Neutrophil (primary cell): ENCODE data around the gene DYNC1I1.

Experiments used
- H3K27ac ChIP-seq: fragments of 200-600 bp; sonication (generic); 2 replicates; pipeline ENCODE4 v1.5.1; 2016; ENCODE audit warnings: mild to moderate bottlenecking, moderate library complexity
- H3K27me3 ChIP-seq: fragments of 200-600 bp; sonication (generic); 2 replicates; pipeline ENCODE4 v1.6.0; 2016; ENCODE audit warnings: mild to moderate bottlenecking
- H3K36me3 ChIP-seq: fragments of 200-600 bp; sonication (generic); 2 replicates; pipeline ENCODE4 v1.5.1; 2017
- H3K4me1 ChIP-seq, 2 experiments: fragments of 200-600 bp in 1 of 2; sonication (generic) in 1 of 2; 1 replicate in 1 of 2; 2 replicates in 1 of 2; pipeline versions ENCODE4 v1.5.1 to v1.6.1; 2013 to 2016; ENCODE audit warnings: low read depth in 1 of 2, low read length in 1 of 2, mild to moderate bottlenecking in 1 of 2, moderate library complexity in 1 of 2; ENCODE audit not compliant: control insufficient read depth in 1 of 2, insufficient read depth in 1 of 2
- H3K4me3 ChIP-seq, 2 experiments: fragments of 200-600 bp in 1 of 2; sonication (generic) in 1 of 2; 1 replicate in 1 of 2; 2 replicates in 1 of 2; pipeline ENCODE4 v1.5.1; 2013 to 2016; ENCODE audit warnings: low read depth in 1 of 2, low read length in 1 of 2, mild to moderate bottlenecking in 1 of 2, moderate library complexity in 1 of 2
- H3K9me3 ChIP-seq: fragments of 200-600 bp; sonication (generic); 2 replicates; pipeline ENCODE4 v1.5.1; 2016
- TF ChIP-seq, protein P1 (sequence below): fragments of 200-600 bp; sonication (generic); IDR thresholded peaks from 2 replicates; pipeline ENCODE4 v1.5.1; 2016; ENCODE audit warnings: antibody characterized with exemption

DYNC1I1 gene

DNA sequence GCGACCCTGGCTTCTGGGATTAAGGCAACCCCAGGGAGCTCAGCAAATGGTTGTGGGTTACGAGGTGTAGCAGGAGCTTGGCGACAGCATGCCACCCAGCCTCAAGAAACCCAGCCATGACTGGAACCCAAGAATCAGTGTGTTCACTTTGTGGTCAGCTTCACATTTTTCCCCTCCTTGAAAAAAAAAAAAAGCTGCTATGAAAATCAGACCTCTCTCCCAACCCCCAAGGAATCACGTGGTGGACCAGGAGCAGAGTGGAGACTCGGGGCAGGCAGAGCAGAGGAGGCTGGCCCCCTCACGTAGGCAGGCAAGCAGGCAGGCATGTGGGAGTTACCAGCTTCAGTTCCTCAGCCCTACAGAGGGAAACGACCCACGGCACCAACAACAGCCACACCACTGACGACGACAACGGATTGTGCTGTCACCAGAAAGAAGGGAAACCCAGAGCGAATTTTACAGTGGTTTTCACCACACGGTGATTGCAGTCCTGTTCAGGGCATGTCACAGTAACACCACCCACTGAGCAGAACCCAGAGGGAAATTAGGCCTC is 346.2 kb downstream of the DYNC1I1 start:
- Histone ChIP-seq H3K27me3 (no peaks in the 10 kb centered on the region), H3K36me3 (peaks cover 28% of the 10 kb centered on the region), H3K4me1 (peaks cover 0 to 4% of the 10 kb centered on the region in 2 experiments), H3K27ac (no peak overlapping the region), H3K9me3 (no peaks in the 10 kb centered on the region), H3K4me3 (no peak overlapping the region)
- TF ChIP-seq, protein P1, sequence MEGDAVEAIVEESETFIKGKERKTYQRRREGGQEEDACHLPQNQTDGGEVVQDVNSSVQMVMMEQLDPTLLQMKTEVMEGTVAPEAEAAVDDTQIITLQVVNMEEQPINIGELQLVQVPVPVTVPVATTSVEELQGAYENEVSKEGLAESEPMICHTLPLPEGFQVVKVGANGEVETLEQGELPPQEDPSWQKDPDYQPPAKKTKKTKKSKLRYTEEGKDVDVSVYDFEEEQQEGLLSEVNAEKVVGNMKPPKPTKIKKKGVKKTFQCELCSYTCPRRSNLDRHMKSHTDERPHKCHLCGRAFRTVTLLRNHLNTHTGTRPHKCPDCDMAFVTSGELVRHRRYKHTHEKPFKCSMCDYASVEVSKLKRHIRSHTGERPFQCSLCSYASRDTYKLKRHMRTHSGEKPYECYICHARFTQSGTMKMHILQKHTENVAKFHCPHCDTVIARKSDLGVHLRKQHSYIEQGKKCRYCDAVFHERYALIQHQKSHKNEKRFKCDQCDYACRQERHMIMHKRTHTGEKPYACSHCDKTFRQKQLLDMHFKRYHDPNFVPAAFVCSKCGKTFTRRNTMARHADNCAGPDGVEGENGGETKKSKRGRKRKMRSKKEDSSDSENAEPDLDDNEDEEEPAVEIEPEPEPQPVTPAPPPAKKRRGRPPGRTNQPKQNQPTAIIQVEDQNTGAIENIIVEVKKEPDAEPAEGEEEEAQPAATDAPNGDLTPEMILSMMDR, result no peak

DNA sequence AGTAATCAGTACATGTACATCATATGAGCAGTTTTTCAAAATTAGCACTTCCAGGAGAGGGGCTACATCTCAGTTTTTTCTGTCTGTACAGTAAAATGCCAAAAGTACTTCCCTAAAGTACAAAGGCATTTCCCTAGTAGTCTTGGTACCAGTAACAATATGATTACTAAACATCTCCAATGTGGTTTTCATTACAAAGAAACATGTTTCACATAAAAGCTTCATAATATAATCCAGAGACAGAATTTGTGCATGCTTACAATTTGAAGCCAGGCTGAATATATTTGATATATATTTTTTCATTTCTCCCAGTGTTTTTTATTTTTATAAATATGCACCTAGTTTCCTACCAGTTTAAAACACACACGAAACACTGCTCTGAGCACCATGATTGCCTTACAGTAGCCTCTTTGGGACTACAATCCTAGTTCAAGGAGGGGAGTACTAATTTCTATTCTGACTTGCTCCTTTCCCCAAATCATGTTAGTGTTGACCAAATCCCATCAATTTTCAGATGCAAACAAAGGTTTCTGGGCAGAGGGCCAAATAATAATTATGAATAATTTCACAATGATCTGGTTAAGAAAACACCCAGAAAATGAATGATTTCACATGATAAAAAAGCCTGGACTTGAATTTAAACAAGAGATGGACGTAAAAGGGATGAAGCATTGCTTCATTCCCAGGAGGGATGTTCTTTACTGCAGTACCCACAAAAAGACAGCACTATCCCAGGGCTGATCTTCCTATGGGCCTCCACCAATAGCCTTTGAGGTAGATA is 348.3 kb downstream of the DYNC1I1 start:
- peaks cover 0 to 4% of the 10 kb centered on the region in 2 experiments for H3K4me1 ChIP-seq
- peaks cover 28% of the 10 kb centered on the region for H3K36me3 ChIP-seq
- no peaks in the 10 kb centered on the region for H3K9me3 ChIP-seq
- TF ChIP-seq, protein P1, result no peak
- no peak overlapping the region for H3K4me3 ChIP-seq
- no peak overlapping the region for H3K27ac ChIP-seq
- no peaks in the 10 kb centered on the region for H3K27me3 ChIP-seq

DNA sequence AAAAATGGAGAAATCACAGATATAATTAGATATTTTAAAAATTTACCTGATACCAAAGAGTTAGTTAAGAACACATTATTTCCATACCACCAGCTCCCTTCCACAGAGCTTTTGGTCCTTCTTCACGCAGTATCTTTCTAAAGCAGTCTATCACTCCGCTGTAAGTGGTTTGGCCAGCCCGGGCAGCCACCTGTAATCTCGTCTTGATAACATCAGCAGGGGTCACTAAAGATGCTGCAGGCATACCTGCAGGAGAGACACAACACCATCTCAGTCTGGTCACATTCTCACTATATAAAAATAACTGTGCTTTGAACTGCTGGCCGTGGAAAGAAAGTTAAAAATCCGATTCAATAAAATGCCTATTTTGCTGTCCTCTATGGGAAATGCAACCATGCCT is 349.4 kb downstream of the DYNC1I1 start:
- Histone ChIP-seq H3K9me3 (no peaks in the 10 kb centered on the region), H3K36me3 (peaks cover 28% of the 10 kb centered on the region), H3K27me3 (no peaks in the 10 kb centered on the region), H3K27ac (no peak overlapping the region), H3K4me1 (peaks cover 0 to 4% of the 10 kb centered on the region in 2 experiments), H3K4me3 (no peak overlapping the region)
- TF ChIP-seq, protein P1, result no peak

DNA sequence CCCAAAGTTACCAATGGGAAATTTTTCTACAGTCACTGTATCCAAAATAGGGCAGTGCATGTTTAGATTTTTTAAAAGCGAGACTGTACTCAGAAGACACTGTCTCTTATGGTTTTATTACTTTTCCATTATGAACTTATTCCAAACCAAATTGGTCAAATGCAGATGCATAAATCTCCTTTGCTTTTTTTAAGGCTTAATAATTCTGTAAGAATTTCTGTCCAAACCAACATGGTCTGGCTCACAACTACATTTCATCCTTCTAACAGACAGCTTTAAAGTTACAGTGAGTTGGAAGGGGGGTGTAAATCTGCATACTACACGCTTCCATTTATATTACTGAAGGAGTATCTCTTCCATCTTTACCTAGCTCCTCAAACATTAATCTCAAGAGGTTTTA is 350.4 kb downstream of the DYNC1I1 start:
- Histone ChIP-seq H3K4me1 (peaks cover 0 to 4% of the 10 kb centered on the region in 2 experiments), H3K27me3 (no peaks in the 10 kb centered on the region), H3K36me3 (peaks cover 28% of the 10 kb centered on the region)

DNA sequence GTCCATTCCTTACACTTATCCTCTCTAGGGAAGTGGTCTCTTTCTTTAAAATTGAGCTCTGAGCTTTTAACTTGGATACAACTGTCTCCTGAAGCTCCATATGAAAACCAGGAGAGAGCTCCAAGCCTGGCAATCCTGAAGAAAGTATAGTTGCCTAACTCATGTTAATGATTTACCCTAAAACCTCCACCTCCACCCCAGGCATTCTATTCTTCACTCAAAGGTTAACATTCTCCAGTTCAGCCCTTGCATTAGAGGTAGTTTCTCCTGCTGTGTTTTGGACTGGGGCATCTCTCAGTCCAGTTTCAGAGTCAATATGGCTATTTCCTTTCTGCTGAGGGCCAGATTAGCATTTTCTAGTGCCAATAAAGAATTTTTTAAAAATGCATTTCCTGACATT is 354.0 kb downstream of the DYNC1I1 start:
- H3K27ac ChIP-seq, result no peak overlapping the region
- H3K27me3 ChIP-seq, result no peaks in the 10 kb centered on the region
- H3K36me3 ChIP-seq, result peaks cover 23% of the 10 kb centered on the region

More for the DNA sequence above, 350.4 kb downstream of the DYNC1I1 start:
- TF ChIP-seq, protein P1, result no peak
- H3K9me3 ChIP-seq, result no peaks in the 10 kb centered on the region
- H3K27ac ChIP-seq, result no peak overlapping the region
- H3K4me3 ChIP-seq, result no peak overlapping the region

More for the DNA sequence above, 354.0 kb downstream of the DYNC1I1 start:
- no peaks in the 10 kb centered on the region for H3K9me3 ChIP-seq
- TF ChIP-seq, protein P1, result no peak
- no peak overlapping the region for H3K4me3 ChIP-seq
- peaks cover 0 to 4% of the 10 kb centered on the region in 2 experiments for H3K4me1 ChIP-seq
